ENCODE results near the gene RXFP4. TPM values are rescaled to one million over a fixed set of nuclear protein-coding genes. Genes with fewer than 3 reads are reported as not detected.

The RXFP4 gene
- total and polyA plus RNA-seq, 9 of the 15 experiments (the other 6 are each of a cell fraction or from before 2014, with no cell fraction given), result 0.64 TPM; not detected in 8

DNA sequence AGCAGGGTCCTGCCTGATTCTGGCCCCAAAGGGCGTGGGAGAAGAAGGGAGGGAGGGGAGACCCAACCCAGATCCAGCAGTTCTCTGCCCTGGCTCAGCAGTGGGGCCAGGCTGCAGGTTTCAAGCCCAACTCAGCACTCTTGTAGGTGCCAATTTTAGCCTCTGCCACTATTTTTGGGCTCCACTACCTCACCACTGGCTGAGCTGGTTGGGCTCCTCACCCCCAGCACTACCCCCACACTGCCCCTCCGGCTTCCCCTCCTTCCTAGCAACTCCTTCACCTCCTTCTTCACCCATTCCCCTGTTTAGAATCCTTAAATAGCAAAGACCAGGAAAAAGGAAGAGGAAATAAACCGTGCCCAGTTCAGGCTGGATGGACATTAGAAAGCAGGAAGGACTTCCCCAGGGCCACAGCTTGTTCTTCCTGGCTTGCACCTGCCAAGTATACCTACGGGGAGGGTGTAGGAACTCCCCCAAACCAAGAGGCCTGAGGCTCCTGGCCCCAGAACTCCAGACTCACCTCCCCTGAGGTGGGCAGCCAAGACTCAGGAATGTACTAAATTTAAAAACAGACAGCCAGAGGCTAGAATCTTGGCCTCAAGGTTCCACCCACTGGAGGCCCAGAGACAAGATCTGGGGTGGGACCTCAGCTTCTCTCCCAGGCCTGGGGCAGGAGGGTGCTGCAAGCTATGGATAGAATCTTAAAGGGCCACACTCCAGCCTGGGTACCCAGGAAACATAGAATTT lies 38.3 kb downstream of the RXFP4 start (continued):
- TF ChIP-seq NKRF (IDR thresholded peaks at IDR 0.05; ENCODE audit: borderline replicate concordance) (no peak), USF1 (CRISPR knock-in tag; IDR thresholded peaks at IDR 0.05) (no peak), ZNF197 (CRISPR knock-in tag; IDR thresholded peaks at IDR 0.05; ENCODE audit: low read depth) (no peak), TCF3 (CRISPR knock-in tag; IDR thresholded peaks at IDR 0.05) (peak; percentile 32; the same call in 1 of the 2 replicates), ARNT (IDR thresholded peaks at IDR 0.05) (no peak), YBX1 (IDR thresholded peaks at IDR 0.05) (no peak), ZNF778 (CRISPR knock-in tag; IDR thresholded peaks at IDR 0.05) (no peak), ZEB2 (IDR thresholded peaks at IDR 0.05) (no peak; the same call in 1 of the 2 replicates), TRIM24 (IDR thresholded peaks at IDR 0.05) (no peak), CHCHD3 (CRISPR knock-in tag; IDR thresholded peaks at IDR 0.05) (no peak), DIDO1 (tag; IDR thresholded peaks at IDR 0.05; ENCODE audit: low read depth) (no peak), DDX20 (tag; IDR thresholded peaks at IDR 0.05; ENCODE audit: low read depth) (no peak), POLR2B (IDR thresholded peaks at IDR 0.05; ENCODE audit: low read depth, partially characterized antibody) (peak; percentile 62)
- TF ChIP-seq, protein P1, sequence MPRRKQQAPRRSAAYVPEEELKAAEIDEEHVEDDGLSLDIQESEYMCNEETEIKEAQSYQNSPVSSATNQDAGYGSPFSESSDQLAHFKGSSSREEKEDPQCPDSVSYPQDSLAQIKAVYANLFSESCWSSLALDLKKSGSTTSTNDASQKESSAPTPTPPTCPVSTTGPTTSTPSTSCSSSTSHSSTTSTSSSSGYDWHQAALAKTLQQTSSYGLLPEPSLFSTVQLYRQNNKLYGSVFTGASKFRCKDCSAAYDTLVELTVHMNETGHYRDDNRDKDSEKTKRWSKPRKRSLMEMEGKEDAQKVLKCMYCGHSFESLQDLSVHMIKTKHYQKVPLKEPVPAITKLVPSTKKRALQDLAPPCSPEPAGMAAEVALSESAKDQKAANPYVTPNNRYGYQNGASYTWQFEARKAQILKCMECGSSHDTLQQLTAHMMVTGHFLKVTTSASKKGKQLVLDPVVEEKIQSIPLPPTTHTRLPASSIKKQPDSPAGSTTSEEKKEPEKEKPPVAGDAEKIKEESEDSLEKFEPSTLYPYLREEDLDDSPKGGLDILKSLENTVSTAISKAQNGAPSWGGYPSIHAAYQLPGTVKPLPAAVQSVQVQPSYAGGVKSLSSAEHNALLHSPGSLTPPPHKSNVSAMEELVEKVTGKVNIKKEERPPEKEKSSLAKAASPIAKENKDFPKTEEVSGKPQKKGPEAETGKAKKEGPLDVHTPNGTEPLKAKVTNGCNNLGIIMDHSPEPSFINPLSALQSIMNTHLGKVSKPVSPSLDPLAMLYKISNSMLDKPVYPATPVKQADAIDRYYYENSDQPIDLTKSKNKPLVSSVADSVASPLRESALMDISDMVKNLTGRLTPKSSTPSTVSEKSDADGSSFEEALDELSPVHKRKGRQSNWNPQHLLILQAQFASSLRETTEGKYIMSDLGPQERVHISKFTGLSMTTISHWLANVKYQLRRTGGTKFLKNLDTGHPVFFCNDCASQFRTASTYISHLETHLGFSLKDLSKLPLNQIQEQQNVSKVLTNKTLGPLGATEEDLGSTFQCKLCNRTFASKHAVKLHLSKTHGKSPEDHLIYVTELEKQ (CRISPR knock-in tag; IDR thresholded peaks at IDR 0.05), result no peak
- TF ChIP-seq, protein P2, sequence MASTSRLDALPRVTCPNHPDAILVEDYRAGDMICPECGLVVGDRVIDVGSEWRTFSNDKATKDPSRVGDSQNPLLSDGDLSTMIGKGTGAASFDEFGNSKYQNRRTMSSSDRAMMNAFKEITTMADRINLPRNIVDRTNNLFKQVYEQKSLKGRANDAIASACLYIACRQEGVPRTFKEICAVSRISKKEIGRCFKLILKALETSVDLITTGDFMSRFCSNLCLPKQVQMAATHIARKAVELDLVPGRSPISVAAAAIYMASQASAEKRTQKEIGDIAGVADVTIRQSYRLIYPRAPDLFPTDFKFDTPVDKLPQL (IDR thresholded peaks at IDR 0.05; ENCODE audit: extremely low read depth, insufficient read length), result no peak
- TF ChIP-seq, protein P3, sequence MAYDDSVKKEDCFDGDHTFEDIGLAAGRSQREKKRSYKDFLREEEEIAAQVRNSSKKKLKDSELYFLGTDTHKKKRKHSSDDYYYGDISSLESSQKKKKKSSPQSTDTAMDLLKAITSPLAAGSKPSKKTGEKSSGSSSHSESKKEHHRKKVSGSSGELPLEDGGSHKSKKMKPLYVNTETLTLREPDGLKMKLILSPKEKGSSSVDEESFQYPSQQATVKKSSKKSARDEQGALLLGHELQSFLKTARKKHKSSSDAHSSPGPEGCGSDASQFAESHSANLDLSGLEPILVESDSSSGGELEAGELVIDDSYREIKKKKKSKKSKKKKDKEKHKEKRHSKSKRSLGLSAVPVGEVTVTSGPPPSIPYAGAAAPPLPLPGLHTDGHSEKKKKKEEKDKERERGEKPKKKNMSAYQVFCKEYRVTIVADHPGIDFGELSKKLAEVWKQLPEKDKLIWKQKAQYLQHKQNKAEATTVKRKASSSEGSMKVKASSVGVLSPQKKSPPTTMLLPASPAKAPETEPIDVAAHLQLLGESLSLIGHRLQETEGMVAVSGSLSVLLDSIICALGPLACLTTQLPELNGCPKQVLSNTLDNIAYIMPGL (CRISPR knock-in tag; IDR thresholded peaks at IDR 0.05), result no peak
- TF ChIP-seq, protein P4, sequence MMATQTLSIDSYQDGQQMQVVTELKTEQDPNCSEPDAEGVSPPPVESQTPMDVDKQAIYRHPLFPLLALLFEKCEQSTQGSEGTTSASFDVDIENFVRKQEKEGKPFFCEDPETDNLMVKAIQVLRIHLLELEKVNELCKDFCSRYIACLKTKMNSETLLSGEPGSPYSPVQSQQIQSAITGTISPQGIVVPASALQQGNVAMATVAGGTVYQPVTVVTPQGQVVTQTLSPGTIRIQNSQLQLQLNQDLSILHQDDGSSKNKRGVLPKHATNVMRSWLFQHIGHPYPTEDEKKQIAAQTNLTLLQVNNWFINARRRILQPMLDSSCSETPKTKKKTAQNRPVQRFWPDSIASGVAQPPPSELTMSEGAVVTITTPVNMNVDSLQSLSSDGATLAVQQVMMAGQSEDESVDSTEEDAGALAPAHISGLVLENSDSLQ (IDR thresholded peaks at IDR 0.05), result peak; percentile 72
